Sigmoid colon (tissue), 7 donors: ENCODE measurements around the gene TCFL5. TPM values are rescaled to one million over a fixed set of nuclear protein-coding genes. Genes with fewer than 3 reads are reported as not detected.

Source experiments
- DNase-seq: peaks from one replicate; pipeline ENCODE4 v3.0.0-alpha.2; 2019
- H3K27ac ChIP-seq, 4 donors: fragments of 200-600 bp; sonication (generic); one replicate each; pipeline ENCODE4 v1.5.1; 2016 to 2019; ENCODE audit warnings: mild to moderate bottlenecking in 1 of 4
- H3K27me3 ChIP-seq, 3 donors: fragments of 200-600 bp; sonication (generic); one replicate each; pipeline ENCODE4 v1.5.1; 2019; ENCODE audit warnings: mild to moderate bottlenecking in 1 of 3
- H3K36me3 ChIP-seq, 4 donors: fragments of 200-600 bp; sonication (generic); one replicate each; pipeline ENCODE4 v1.5.1; 2016 to 2019
- H3K4me1 ChIP-seq, 4 donors: fragments of 200-600 bp; sonication (generic); one replicate each; pipeline ENCODE4 v1.5.1; 2017 to 2019
- H3K4me3 ChIP-seq, 4 donors: fragments of 200-600 bp; sonication (generic); one replicate each; pipeline ENCODE4 v1.5.1; 2017 to 2019; ENCODE audit warnings: mild to moderate bottlenecking in 2 of 4, moderate library complexity in 1 of 4
- H3K9me3 ChIP-seq, 4 donors: fragments of 200-600 bp in 3 of 4; sonication (generic) in 3 of 4; one replicate each; pipeline versions ENCODE4 v1.5.1 to v1.6.1; 2013 to 2019
- CTCF ChIP-seq, 4 experiments: fragments of 450-650 bp in 3 of 4; fragments of 200-600 bp in 1 of 4; IDR thresholded peaks; one replicate each; pipeline ENCODE4 v1.5.1; 2016 to 2019; ENCODE audit warnings: antibody characterized with exemption in 4 of 4, mild to moderate bottlenecking in 3 of 4, moderate library complexity in 2 of 4
- EP300 ChIP-seq, 4 donors: sonication (generic); formaldehyde crosslinking; IDR thresholded peaks; one replicate each; pipeline ENCODE4 v1.6.1; 2017; ENCODE audit warnings: antibody characterized with exemption in 4 of 4
- POLR2A ChIP-seq, 2 donors: fragments of 450-650 bp; IDR thresholded peaks; one replicate each; pipeline ENCODE4 v1.6.1; 2016; ENCODE audit warnings: antibody characterized with exemption in 2 of 2, mild to moderate bottlenecking in 2 of 2, moderate library complexity in 2 of 2
- POLR2AphosphoS5 ChIP-seq, 4 donors: sonication (generic); formaldehyde crosslinking; IDR thresholded peaks; one replicate each; pipeline ENCODE4 v1.6.1; 2017; ENCODE audit warnings: antibody characterized with exemption in 4 of 4
- WGBS, 2 donors: extraction: QIAGEN DNeasy Blood & Tissue Kit; methylation state at CpG; one replicate each; pipeline ENCODE4 v1.1.7; 2013; 5-methylcytosine and 5-hydroxymethylcytosine counted together
- intact Hi-C: fragments of 100-400 bp; cut with DNase I; formaldehyde crosslinking; loops from one replicate; pipeline ENCODE4 v1.15.1; 2023
- polyA plus RNA-seq, 3 donors: library from polyadenylated mRNA; stranded (reverse); fragments of 200-250 nt; gene quantifications; one replicate each; pipeline ENCODE4 v1.2.3, GENCODE V29; 2013
- total RNA-seq, 4 donors: library from RNA; depleted of rRNA; stranded (reverse); fragments of >200 nt; gene quantifications; one replicate each; pipeline ENCODE4 v1.1.0, GENCODE V29; 2016
- donor health status: healthy with polysubstance abuse.
- donor health status: Bipolar disorder and iron deficiency.
- donor health status: healthy.

TCFL5 gene
- total and polyA plus RNA-seq, 7 donors, result 2.3 to 16.9 (median 8.1) TPM

- H3K36me3 ChIP-seq, result peaks cover 0 to 14% (median 8%) of the 10 kb centered on the region in 4 donors
These were observed 67.5 kb downstream of the TCFL5 start for GRCh38 chr20:62794007-62794724.

GRCh38 chr20:62793757-62794006, 67.9 kb downstream of the TCFL5 start:
- Histone ChIP-seq H3K9me3 (no peaks in the 10 kb centered on the region), H3K27ac (peak overlapping the region; percentile 90 to 94 (median 90)), H3K36me3 (peaks cover 0 to 9% (median 4%) of the 10 kb centered on the region in 4 donors), H3K4me3 (peak overlapping the region; percentile 18 to 82 (median 36)), H3K27me3 (no peaks in the 10 kb centered on the region), H3K4me1 (peaks cover 0 to 52% (median 36%) of the 10 kb centered on the region in 4 donors)
- no peak for DNase-seq
- WGBS, 2 donors, result 47 to 63% methylated on average over 7 of the region's 7 CpGs
- intact Hi-C loops, result loop anchor here (1.0 to 10.0 kb wide), 4 partner anchors 125 to 389 kb away; partner anchors contain the start of gene CABLES2
- TF ChIP-seq EP300 (IDR thresholded peaks at IDR 0.05) (peak in 1 of 4 donors; percentile 17), CTCF (IDR thresholded peaks at IDR 0.05) (no peak)

More at GRCh38 chr20:62794007-62794724, 67.5 kb downstream of the TCFL5 start:
- H3K4me3 ChIP-seq, result peak overlapping the region; percentile 59 to 82 (median 68)
- H3K9me3 ChIP-seq, result no peaks in the 10 kb centered on the region
- H3K4me1 ChIP-seq, result peaks cover 0 to 52% (median 36%) of the 10 kb centered on the region in 4 donors
- DNase-seq, result peak; percentile 98
- WGBS, 2 donors, result 1% methylated on average over 69 of the region's 69 CpGs
- no peaks in the 10 kb centered on the region for H3K27me3 ChIP-seq
- intact Hi-C loops, result loop anchor here (5.0 to 10.0 kb wide), 3 partner anchors 142 to 389 kb away; partner anchors contain the start of gene CABLES2
- peak overlapping the region; percentile 90 to 94 (median 90) for H3K27ac ChIP-seq
- peak; percentile 83 to 90 for TF ChIP-seq POLR2A (IDR thresholded peaks at IDR 0.05)
- TF ChIP-seq CTCF (IDR thresholded peaks at IDR 0.05), result no peak
- TF ChIP-seq EP300 (IDR thresholded peaks at IDR 0.05), result no peak
- peak; percentile 89 to 96 (median 93) for TF ChIP-seq POLR2AphosphoS5 (IDR thresholded peaks at IDR 0.05)

- peaks cover 0 to 3% (median 0%) of the 10 kb centered on the region in 4 donors for H3K36me3 ChIP-seq
- peak overlapping the region; percentile 90 to 94 (median 90) for H3K27ac ChIP-seq
- DNase-seq, result no peak
- H3K4me3 ChIP-seq, result peak overlapping the region in 2 of 4 donors; percentile 30 to 82
- TF ChIP-seq POLR2AphosphoS5 (IDR thresholded peaks at IDR 0.05), result no peak
- TF ChIP-seq EP300 (IDR thresholded peaks at IDR 0.05), result no peak
- no peak for TF ChIP-seq POLR2A (IDR thresholded peaks at IDR 0.05)
- TF ChIP-seq CTCF (IDR thresholded peaks at IDR 0.05), result no peak
- 74 to 85% methylated on average over 22 of the region's 22 CpGs for WGBS, 2 donors
- intact Hi-C loops, result loop anchor here (1.0 to 10.0 kb wide), 4 partner anchors 125 to 388 kb away; partner anchors contain the start of gene CABLES2
- H3K27me3 ChIP-seq, result no peaks in the 10 kb centered on the region
- peaks cover 0 to 48% (median 36%) of the 10 kb centered on the region in 4 donors for H3K4me1 ChIP-seq
- H3K9me3 ChIP-seq, result no peaks in the 10 kb centered on the region
These were observed 68.5 kb downstream of the TCFL5 start for GRCh38 chr20:62792940-62793756.

- Histone ChIP-seq H3K9me3 (no peaks in the 10 kb centered on the region), H3K4me3 (no peak overlapping the region), H3K27ac (peak overlapping the region in 1 of 4 donors; percentile 90), H3K27me3 (no peaks in the 10 kb centered on the region), H3K4me1 (peaks cover 0 to 40% (median 31%) of the 10 kb centered on the region in 4 donors), H3K36me3 (no peaks in the 10 kb centered on the region)
- 80 to 84% methylated on average over 9 of the region's 9 CpGs for WGBS, 2 donors
- intact Hi-C loops, result loop anchor here (5.0 to 10.0 kb wide), 3 partner anchors 140 to 388 kb away; partner anchors contain the start of gene CABLES2
- no peak for DNase-seq
- no peak for TF ChIP-seq POLR2A (IDR thresholded peaks at IDR 0.05)
- no peak for TF ChIP-seq CTCF (IDR thresholded peaks at IDR 0.05)
- no peak for TF ChIP-seq EP300 (IDR thresholded peaks at IDR 0.05)
- TF ChIP-seq POLR2AphosphoS5 (IDR thresholded peaks at IDR 0.05), result no peak
These were observed 69.3 kb downstream of the TCFL5 start for GRCh38 chr20:62792182-62792939.
